H9 (cell line): ENCODE results near the gene AKR7A3. TPM values are rescaled to one million over a fixed set of nuclear protein-coding genes. Genes with fewer than 3 reads are reported as not detected.

Source experiments
- DNase-seq: peaks from one replicate; pipeline ENCODE4 v3.0.0-alpha.2; 2017
- H2AFZ ChIP-seq: one replicate; pipeline ENCODE4 v1.6.1; 2013; ENCODE audit warnings: mild to moderate bottlenecking, low read length, control low read depth, moderate library complexity
- H2AK5ac ChIP-seq: 2 replicates; pipeline ENCODE4 v1.6.1; 2013; ENCODE audit warnings: low read length, control low read depth, mixed read lengths; ENCODE audit not compliant: insufficient read length
- H2BK120ac ChIP-seq: one replicate; pipeline ENCODE4 v1.6.1; 2013; ENCODE audit warnings: low read depth, mild to moderate bottlenecking, low read length, control low read depth, inconsistent platforms; ENCODE audit not compliant: poor library complexity, severe bottlenecking
- H2BK12ac ChIP-seq: 2 replicates; pipeline ENCODE4 v1.6.1; 2013; ENCODE audit warnings: low read length, control low read depth, mixed read lengths, low read depth; ENCODE audit not compliant: insufficient read length
- H2BK15ac ChIP-seq: 2 replicates; pipeline ENCODE4 v1.6.1; 2013; ENCODE audit warnings: low read depth, low read length, control low read depth
- H2BK20ac ChIP-seq: one replicate; pipeline ENCODE4 v1.6.1; 2013; ENCODE audit warnings: low read depth, mild to moderate bottlenecking, low read length, control low read depth, inconsistent platforms; ENCODE audit not compliant: poor library complexity, severe bottlenecking
- H2BK5ac ChIP-seq: 2 replicates; pipeline ENCODE4 v1.6.1; 2013; ENCODE audit warnings: low read length, control low read depth, mixed read lengths; ENCODE audit not compliant: insufficient read length
- H3K14ac ChIP-seq: 2 replicates; pipeline ENCODE4 v1.6.1; 2013; ENCODE audit warnings: low read length, control low read depth; ENCODE audit not compliant: insufficient read depth
- H3K18ac ChIP-seq: 2 replicates; pipeline ENCODE4 v1.6.1; 2013; ENCODE audit warnings: low read depth, mild to moderate bottlenecking, mixed read lengths, low read length, control low read depth; ENCODE audit not compliant: insufficient read length
- H3K23ac ChIP-seq: 2 replicates; pipeline ENCODE4 v1.6.1; 2013; ENCODE audit warnings: low read length, control low read depth, mixed read lengths, low read depth; ENCODE audit not compliant: insufficient read length
- H3K23me2 ChIP-seq: 2 replicates; pipeline ENCODE4 v1.6.1; 2013; ENCODE audit warnings: low read depth, mild to moderate bottlenecking, mixed read lengths, low read length, control low read depth; ENCODE audit not compliant: insufficient read length, poor library complexity, severe bottlenecking
- H3K27ac ChIP-seq: 2 replicates; pipeline ENCODE4 v1.5.1; 2013; ENCODE audit warnings: low read length, control low read depth, mixed read lengths, low read depth; ENCODE audit not compliant: insufficient read length
- H3K27me3 ChIP-seq: 2 replicates; pipeline ENCODE4 v1.6.1; 2013; ENCODE audit warnings: low read length, control low read depth, inconsistent platforms; ENCODE audit not compliant: insufficient read depth
- H3K4ac ChIP-seq: 2 replicates; pipeline ENCODE4 v1.6.1; 2013; ENCODE audit warnings: low read depth, mild to moderate bottlenecking, control low read depth, inconsistent platforms, low read length, moderate library complexity
- H3K4me1 ChIP-seq: 2 replicates; pipeline ENCODE4 v1.6.1; 2013; ENCODE audit warnings: low read length, control low read depth, inconsistent platforms; ENCODE audit not compliant: insufficient read depth
- H3K4me2 ChIP-seq: 2 replicates; pipeline ENCODE4 v1.6.1; 2013; ENCODE audit warnings: low read length, control low read depth, mixed read lengths; ENCODE audit not compliant: insufficient read length, insufficient read depth
- H3K56ac ChIP-seq: 2 replicates; pipeline ENCODE4 v1.6.1; 2013; ENCODE audit warnings: low read depth, mild to moderate bottlenecking, mixed read lengths, low read length, control low read depth; ENCODE audit not compliant: insufficient read length
- H3K79me1 ChIP-seq: 2 replicates; pipeline ENCODE4 v1.6.1; 2013; ENCODE audit warnings: low read depth, mild to moderate bottlenecking, moderate library complexity, low read length, control low read depth, inconsistent platforms; ENCODE audit not compliant: insufficient read depth, poor library complexity, severe bottlenecking
- H3K79me2 ChIP-seq: 2 replicates; pipeline ENCODE4 v1.6.1; 2013; ENCODE audit warnings: low read length, control low read depth, inconsistent platforms; ENCODE audit not compliant: insufficient read depth
- H3K9ac ChIP-seq: 2 replicates; pipeline ENCODE4 v1.6.1; 2013; ENCODE audit warnings: low read length, control low read depth, mixed read lengths; ENCODE audit not compliant: insufficient read length; ENCODE audit errors: extremely low read depth
- H3K9me3 ChIP-seq: one replicate; pipeline ENCODE4 v1.6.1; 2013; ENCODE audit warnings: low read depth, low read length, inconsistent platforms; ENCODE audit not compliant: control insufficient read depth
- H3T11ph ChIP-seq: one replicate; pipeline ENCODE4 v1.6.1; 2013; ENCODE audit warnings: mild to moderate bottlenecking, low read length, control low read depth, inconsistent platforms
- H4K20me1 ChIP-seq: one replicate; pipeline ENCODE4 v1.6.1; 2013; ENCODE audit not compliant: control insufficient read depth, insufficient read length, insufficient read depth
- H4K5ac ChIP-seq: 2 replicates; pipeline ENCODE4 v1.6.1; 2013; ENCODE audit warnings: low read depth, mild to moderate bottlenecking, mixed read lengths, low read length, control low read depth; ENCODE audit not compliant: insufficient read length
- H4K8ac ChIP-seq: replicated peaks from 2 replicates; pipeline ENCODE4 v1.6.1; 2013; ENCODE audit warnings: low read length, control low read depth, mixed read lengths, low read depth; ENCODE audit not compliant: insufficient read length
- H4K91ac ChIP-seq: 2 replicates; pipeline ENCODE4 v1.6.1; 2013; ENCODE audit warnings: low read depth, mild to moderate bottlenecking, moderate library complexity, mixed read lengths, low read length, control low read depth; ENCODE audit not compliant: insufficient read length
- H3K27ac Mint-ChIP-seq, 3 experiments: 2 replicates in 2 of 3; 3 replicates in 1 of 3; pipeline ENCODE4 v1.8.0; 2020 to 2021; ENCODE audit warnings: mixed read lengths in 3 of 3, mild to moderate bottlenecking in 1 of 3, moderate library complexity in 1 of 3
- H3K27me3 Mint-ChIP-seq: 2 replicates; pipeline ENCODE4 v1.8.0; 2021; ENCODE audit warnings: low read depth, mild to moderate bottlenecking, moderate library complexity, mixed read lengths
- H3K36me3 Mint-ChIP-seq, 3 experiments: 2 replicates in 2 of 3; 3 replicates in 1 of 3; pipeline ENCODE4 v1.8.0; 2020 to 2021; ENCODE audit warnings: low read depth in 3 of 3, mixed read lengths in 3 of 3; ENCODE audit not compliant: insufficient read depth in 1 of 3
- H3K4me1 Mint-ChIP-seq, 2 experiments: 2 replicates each; pipeline ENCODE4 v1.8.0; 2020; ENCODE audit warnings: mixed read lengths in 2 of 2
- H3K4me3 Mint-ChIP-seq, 2 experiments: 2 replicates in 1 of 2; 3 replicates in 1 of 2; pipeline ENCODE4 v1.8.0; 2020 to 2021; ENCODE audit warnings: mild to moderate bottlenecking in 2 of 2, mixed read lengths in 2 of 2, moderate library complexity in 1 of 2
- H3K9me3 Mint-ChIP-seq, 2 experiments: 2 replicates in 1 of 2; 3 replicates in 1 of 2; pipeline ENCODE4 v1.8.0; 2020; ENCODE audit warnings: mild to moderate bottlenecking in 2 of 2, mixed read lengths in 2 of 2, moderate library complexity in 1 of 2
- CTCF ChIP-seq: fragments of 200-600 bp; sonication (generic); conservative IDR thresholded peaks from 3 replicates; pipeline ENCODE4 v1.8.0; 2021; ENCODE audit warnings: antibody characterized with exemption, mild to moderate bottlenecking
- WGBS: extraction: QIAGEN DNeasy Blood & Tissue Kit; methylation state at CpG from one replicate; pipeline ENCODE4 v1.1.7; 2013; ENCODE audit warnings: missing lambda C conversion rate, low lambda C conversion rate, mixed read lengths; ENCODE audit not compliant: insufficient read length; ENCODE audit errors: extremely low coverage; 5-methylcytosine and 5-hydroxymethylcytosine counted together
- total RNA-seq: library from RNA; stranded (reverse); gene quantifications from 2 replicates; pipeline ENCODE4 v1.2.1, GENCODE V29; 2021

The AKR7A3 gene
- total RNA-seq, 1 experiment from 2014 or later: 0.74 TPM

- no peak overlapping the region for H3K14ac ChIP-seq
- no peak overlapping the region for H2BK15ac ChIP-seq
- H3K4ac ChIP-seq: no peak overlapping the region
- H3K56ac ChIP-seq: no peak overlapping the region
- H3K4me1 Mint-ChIP-seq: peaks cover 0 to 3% of the 10 kb centered on the region in 2 experiments; a peak in 2 of 4 replicates
- H3K36me3 Mint-ChIP-seq: peaks cover 6 to 39% (median 31%) of the 10 kb centered on the region in 3 experiments; a peak in 6 of 7 replicates
- H3K23me2 ChIP-seq: no peaks in the 10 kb centered on the region
- H3K4me2 ChIP-seq: no peak overlapping the region
- no peak overlapping the region for H3K27ac ChIP-seq
- H3K4me3 Mint-ChIP-seq: no peak overlapping the region
- H3K18ac ChIP-seq: no peak overlapping the region
- no peaks in the 10 kb centered on the region for H3K27me3 ChIP-seq
- H3K9me3 Mint-ChIP-seq: no peaks in the 10 kb centered on the region
- H2AK5ac ChIP-seq: no peak overlapping the region
- H3K23ac ChIP-seq: no peak overlapping the region
- no peak overlapping the region for H4K5ac ChIP-seq
- no peak overlapping the region for H4K8ac ChIP-seq
- no peaks in the 10 kb centered on the region for H3K79me1 ChIP-seq
- H2BK120ac ChIP-seq: no peak overlapping the region
- no peak overlapping the region for H2AFZ ChIP-seq
- TF ChIP-seq CTCF: no peak
- no peak overlapping the region for H3K9ac ChIP-seq
- WGBS: no CpG with 5 or more reads among the region's 3 CpGs
- H3K9me3 ChIP-seq: no peaks in the 10 kb centered on the region
- no peak overlapping the region for H2BK5ac ChIP-seq
- H3K27ac Mint-ChIP-seq: no peak overlapping the region
- H4K20me1 ChIP-seq: no peaks in the 10 kb centered on the region
- H2BK20ac ChIP-seq: no peak overlapping the region
- no peak overlapping the region for H4K91ac ChIP-seq
- DNase-seq: no peak
- H2BK12ac ChIP-seq: no peak overlapping the region
- no peaks in the 10 kb centered on the region for H3K4me1 ChIP-seq
- no peak overlapping the region for H3T11ph ChIP-seq
- H3K79me2 ChIP-seq: no peaks in the 10 kb centered on the region
- no peaks in the 10 kb centered on the region; the same call in 1 of the 2 replicates for H3K27me3 Mint-ChIP-seq
Observed at GRCh38 chr1:19319196-19319595, 30.6 kb upstream of the AKR7A3 start.
